Measurements from ENCODE around the gene AGAP1. TPM values are rescaled to one million over a fixed set of nuclear protein-coding genes. Genes with fewer than 3 reads are reported as not detected.
A peak's percentile ranks its signal among the peaks of the same experiment; 100 is the strongest.

AGAP1 gene
- total RNA-seq, 1 experiment from 2014 or later, result 25.8 TPM

DNA sequence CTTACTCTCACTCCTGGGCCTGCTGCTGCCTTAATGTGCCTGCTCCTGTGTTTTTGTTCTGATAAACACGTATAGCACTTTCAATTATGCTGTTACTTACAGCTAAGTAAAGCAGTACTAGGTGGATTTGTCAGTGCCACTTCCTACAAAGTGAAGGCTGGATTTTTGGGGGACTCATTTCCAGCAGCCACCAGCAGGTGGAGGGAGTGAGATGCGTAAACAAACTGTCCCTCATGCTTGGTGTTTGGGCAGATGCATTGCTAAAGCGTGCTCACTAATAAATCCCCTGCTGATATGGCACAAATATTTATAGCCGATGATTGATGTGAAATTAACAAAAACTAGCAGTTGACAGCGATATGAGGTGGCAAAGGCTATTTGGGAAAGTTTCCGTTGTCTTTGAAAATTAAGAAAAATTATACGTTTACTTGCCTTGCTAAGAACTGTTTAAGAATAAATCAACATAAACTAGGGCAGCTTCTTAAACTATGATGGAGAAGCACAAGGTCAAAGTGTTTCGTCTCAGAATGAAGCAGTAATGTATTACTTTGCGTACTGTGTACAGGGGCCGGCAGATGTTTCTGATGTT lies 101.7 kb downstream of the AGAP1 start:
- H3K18ac ChIP-seq (ENCODE audit: insufficient read length, low read depth, low read length), result no peak overlapping the region
- peaks cover 3% of the 10 kb centered on the region; the same call in 1 of the 2 replicates for H3K79me2 ChIP-seq (ENCODE audit: insufficient read depth, low read length)
- no peak overlapping the region for H2BK12ac ChIP-seq (ENCODE audit: insufficient read length, low read depth, low read length)
- H3K23ac ChIP-seq (ENCODE audit: insufficient read length, low read depth, low read length), result no peak overlapping the region
- H2BK15ac ChIP-seq (ENCODE audit: low read depth, low read length), result no peak overlapping the region
- peaks cover 0 to 3% (median 0%) of the 10 kb centered on the region in 3 experiments; a peak in 2 of 7 replicates for H3K36me3 Mint-ChIP-seq (ENCODE audit: insufficient read depth in 1 of 3, low read depth in 3 of 3)
- no peak overlapping the region for H4K8ac ChIP-seq (replicated peaks; ENCODE audit: insufficient read length, low read depth, low read length)
- H3K27ac Mint-ChIP-seq, result no peak overlapping the region
- no peak overlapping the region for H2BK5ac ChIP-seq (ENCODE audit: insufficient read length, low read length)
- no peaks in the 10 kb centered on the region for H3K27me3 ChIP-seq (ENCODE audit: insufficient read depth, low read length)
- H3K56ac ChIP-seq (ENCODE audit: insufficient read length, low read depth, low read length), result no peak overlapping the region
- H2AK5ac ChIP-seq (ENCODE audit: insufficient read length, low read length), result no peak overlapping the region
- no peak overlapping the region for H3K14ac ChIP-seq (ENCODE audit: insufficient read depth, low read length)
- H3K9me3 ChIP-seq (ENCODE audit: control insufficient read depth, low read depth, low read length), result no peaks in the 10 kb centered on the region
- DNase-seq, result peak; percentile 66
- TF ChIP-seq, protein P1, sequence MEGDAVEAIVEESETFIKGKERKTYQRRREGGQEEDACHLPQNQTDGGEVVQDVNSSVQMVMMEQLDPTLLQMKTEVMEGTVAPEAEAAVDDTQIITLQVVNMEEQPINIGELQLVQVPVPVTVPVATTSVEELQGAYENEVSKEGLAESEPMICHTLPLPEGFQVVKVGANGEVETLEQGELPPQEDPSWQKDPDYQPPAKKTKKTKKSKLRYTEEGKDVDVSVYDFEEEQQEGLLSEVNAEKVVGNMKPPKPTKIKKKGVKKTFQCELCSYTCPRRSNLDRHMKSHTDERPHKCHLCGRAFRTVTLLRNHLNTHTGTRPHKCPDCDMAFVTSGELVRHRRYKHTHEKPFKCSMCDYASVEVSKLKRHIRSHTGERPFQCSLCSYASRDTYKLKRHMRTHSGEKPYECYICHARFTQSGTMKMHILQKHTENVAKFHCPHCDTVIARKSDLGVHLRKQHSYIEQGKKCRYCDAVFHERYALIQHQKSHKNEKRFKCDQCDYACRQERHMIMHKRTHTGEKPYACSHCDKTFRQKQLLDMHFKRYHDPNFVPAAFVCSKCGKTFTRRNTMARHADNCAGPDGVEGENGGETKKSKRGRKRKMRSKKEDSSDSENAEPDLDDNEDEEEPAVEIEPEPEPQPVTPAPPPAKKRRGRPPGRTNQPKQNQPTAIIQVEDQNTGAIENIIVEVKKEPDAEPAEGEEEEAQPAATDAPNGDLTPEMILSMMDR (conservative IDR thresholded peaks at IDR 0.05), result peak; percentile 87
- H3K23me2 ChIP-seq (ENCODE audit: insufficient read length, low read depth, low read length, poor library complexity, severe bottlenecking), result no peaks in the 10 kb centered on the region
- H3K27me3 Mint-ChIP-seq (ENCODE audit: low read depth), result no peaks in the 10 kb centered on the region; the same call in 1 of the 2 replicates
- H2BK120ac ChIP-seq (ENCODE audit: low read depth, low read length, poor library complexity, severe bottlenecking), result no peak overlapping the region
- H3K4me3 Mint-ChIP-seq, result no peak overlapping the region
- H3K9ac ChIP-seq (ENCODE audit: extremely low read depth, insufficient read length, low read length), result no peak overlapping the region
- no peak overlapping the region for H3K4ac ChIP-seq (ENCODE audit: low read depth, low read length)
- WGBS (ENCODE audit: extremely low coverage, insufficient read length, low lambda C conversion rate), result no CpG with 5 or more reads among the region's 10 CpGs
- no peaks in the 10 kb centered on the region; a peak in 1 of 5 replicates for H3K9me3 Mint-ChIP-seq
- no peak overlapping the region for H3K4me2 ChIP-seq (ENCODE audit: insufficient read depth, insufficient read length, low read length)
- no peak overlapping the region for H2AFZ ChIP-seq (ENCODE audit: low read length)
- H2BK20ac ChIP-seq (ENCODE audit: low read depth, low read length, poor library complexity, severe bottlenecking), result no peak overlapping the region
- H3K4me1 Mint-ChIP-seq, result peaks cover 22 to 26% of the 10 kb centered on the region in 2 experiments
- H4K20me1 ChIP-seq (ENCODE audit: control insufficient read depth, insufficient read depth, insufficient read length), result no peaks in the 10 kb centered on the region
- H3K4me1 ChIP-seq (ENCODE audit: insufficient read depth, low read length), result no peaks in the 10 kb centered on the region
- H3K27ac ChIP-seq (ENCODE audit: insufficient read length, low read depth, low read length), result no peak overlapping the region
- H4K91ac ChIP-seq (ENCODE audit: insufficient read length, low read depth, low read length), result no peak overlapping the region
- no peak overlapping the region for H3T11ph ChIP-seq (ENCODE audit: low read length)
- H3K79me1 ChIP-seq (ENCODE audit: insufficient read depth, low read depth, low read length, poor library complexity, severe bottlenecking), result peaks cover 7% of the 10 kb centered on the region
- H4K5ac ChIP-seq (ENCODE audit: insufficient read length, low read depth, low read length), result no peak overlapping the region

Data from H9 (cell line).